Muscle of back (tissue), 11 donors: ENCODE data around the gene KSR2. TPM values are rescaled to one million over a fixed set of nuclear protein-coding genes. Genes with fewer than 3 reads are reported as not detected.

Experiments used
- DNase-seq, 3 donors: peaks; one replicate each; pipeline versions ENCODE4 v3.0.0 to v3.0.0-alpha.2; 2013
- polyA plus RNA-seq, 10 donors: library from polyadenylated mRNA; unstranded; fragments of 120-200 nt; gene quantifications; one replicate each; pipeline ENCODE4 v1.2.1, GENCODE V29; 2013; ENCODE audit not compliant: insufficient read length in 10 of 10

Gene KSR2
- polyA plus RNA-seq, 10 donors: 0.01 to 0.04 (median 0.01) TPM; not detected in 5

DNA sequence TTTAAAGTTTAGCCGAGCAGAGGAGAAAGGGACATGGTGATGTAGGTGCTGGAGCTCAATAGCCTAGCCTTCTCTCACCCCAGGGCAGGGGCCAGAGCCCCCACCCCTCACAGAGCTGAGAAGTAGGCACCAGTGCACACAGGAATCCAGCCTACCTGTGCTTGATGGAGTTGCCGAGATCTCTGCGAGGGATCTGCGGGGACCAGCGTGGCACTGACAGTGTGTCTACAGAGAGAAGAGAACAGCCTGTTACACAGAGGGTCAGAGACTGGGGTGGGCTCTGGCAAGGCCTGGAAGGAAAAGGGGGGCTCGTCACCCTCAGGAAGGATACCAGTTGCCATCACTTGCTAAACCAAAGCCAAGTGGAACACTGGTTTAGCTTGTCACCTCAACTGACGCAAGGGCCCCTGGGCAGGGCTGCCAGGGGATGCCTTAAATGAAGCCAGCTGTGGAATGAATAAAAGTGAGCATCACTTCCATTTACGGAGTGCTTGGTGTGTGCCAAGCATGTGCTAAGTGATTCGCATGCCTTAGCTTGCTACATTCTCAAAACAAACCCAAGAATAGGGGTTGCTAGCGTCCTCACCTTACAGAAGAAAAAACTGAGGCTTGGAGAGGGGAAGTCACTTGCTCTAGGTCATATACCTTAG lies 386.5 kb downstream of the KSR2 start:
- DNase-seq: peak in 1 of 3 donors; percentile 19

DNA sequence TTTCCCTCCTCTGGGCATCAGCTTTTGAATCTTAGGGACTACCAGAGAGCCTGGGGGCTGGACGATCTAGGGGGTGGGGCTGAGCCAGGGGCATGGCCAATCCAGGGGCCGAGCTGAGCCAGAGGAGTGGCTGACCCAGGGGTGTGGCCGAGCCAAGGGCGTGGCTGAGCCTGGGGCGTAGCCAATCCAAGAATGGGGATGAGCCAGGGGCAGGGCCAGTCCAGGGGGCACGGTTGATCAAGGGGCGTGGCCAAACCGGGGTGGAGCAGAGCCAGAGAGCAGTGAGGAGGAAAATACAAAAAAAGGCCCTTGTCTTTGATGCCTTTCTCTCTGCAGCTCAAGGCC lies 388.1 kb downstream of the KSR2 start:
- peak in 1 of 3 donors; percentile 16 for DNase-seq

- peak in 2 of 3 donors; percentile 39 to 63 for DNase-seq
Measured at GRCh38 chr12:117580015-117580717, 388.6 kb downstream of the KSR2 start.

DNA sequence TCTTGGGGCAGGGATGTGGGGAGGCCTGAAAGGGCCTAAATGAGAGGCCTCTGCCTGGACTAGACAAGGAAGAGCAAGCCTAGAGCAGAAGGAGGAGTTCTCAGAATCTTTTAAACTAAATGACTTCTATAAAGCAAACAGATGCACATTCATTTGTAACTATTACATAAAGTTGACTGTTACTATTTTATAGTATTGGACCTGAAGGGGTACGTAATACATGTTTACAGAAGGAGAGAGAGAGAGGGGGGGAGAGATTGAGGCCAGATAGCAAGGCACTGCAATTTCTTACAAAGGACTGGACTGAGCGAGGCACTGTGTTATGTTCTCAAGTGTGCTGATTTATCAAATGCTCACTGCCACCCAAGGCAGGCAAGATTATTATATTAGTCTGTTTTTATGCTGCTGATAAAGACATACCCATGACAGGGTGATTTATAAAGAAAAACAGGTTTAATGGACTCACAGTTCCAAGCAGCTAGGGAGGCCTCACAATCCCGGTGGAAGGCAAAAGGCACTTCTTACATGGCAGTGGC lies 391.6 kb downstream of the KSR2 start:
- no peak for DNase-seq

GRCh38 chr12:117576053-117576452 lies 392.7 kb downstream of the KSR2 start:
- DNase-seq: no peak

- DNase-seq: no peak
Measured at GRCh38 chr12:117574655-117575054, 394.1 kb downstream of the KSR2 start.

- no peak for DNase-seq
Measured at GRCh38 chr12:117572755-117573154, 396.0 kb downstream of the KSR2 start.

DNA sequence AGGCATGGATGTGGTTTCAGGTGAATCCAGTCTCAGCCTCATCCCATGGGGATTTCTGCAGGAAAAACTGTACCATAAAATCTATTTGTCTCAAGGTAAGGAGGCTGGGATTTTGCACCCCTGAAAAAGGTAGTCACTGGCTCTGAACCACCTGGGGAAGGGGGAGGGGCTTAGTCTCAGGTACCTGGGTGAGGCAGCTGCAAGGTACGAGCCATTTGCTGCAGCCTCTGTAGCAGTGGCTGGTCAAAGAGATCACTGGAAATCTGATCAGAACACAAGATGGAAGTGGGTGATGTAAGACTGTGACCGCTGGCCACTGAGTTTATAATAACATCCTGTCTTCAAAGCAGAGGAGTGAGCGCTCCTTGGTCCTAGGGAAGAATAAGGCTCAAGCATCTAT lies 397.5 kb downstream of the KSR2 start:
- no peak for DNase-seq

DNA sequence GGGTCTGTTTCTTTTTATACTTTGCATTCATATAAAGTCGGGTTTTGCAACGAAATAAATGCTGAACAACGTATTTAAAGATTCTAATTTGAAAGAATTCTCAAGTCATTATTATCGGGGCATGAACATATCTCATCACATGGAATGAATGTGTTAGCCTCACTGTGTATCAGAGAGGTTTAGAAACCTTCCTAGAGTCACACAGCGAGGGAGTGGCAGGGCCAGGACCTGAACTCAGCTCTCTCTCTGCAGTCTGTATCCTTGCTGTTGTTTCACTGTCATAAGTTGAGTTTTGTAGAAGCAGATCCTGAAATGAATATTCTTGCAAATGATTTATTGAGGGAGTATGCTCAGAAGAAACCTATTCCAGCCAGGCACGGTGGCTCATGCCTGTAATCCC lies 398.2 kb downstream of the KSR2 start:
- DNase-seq: no peak

DNA sequence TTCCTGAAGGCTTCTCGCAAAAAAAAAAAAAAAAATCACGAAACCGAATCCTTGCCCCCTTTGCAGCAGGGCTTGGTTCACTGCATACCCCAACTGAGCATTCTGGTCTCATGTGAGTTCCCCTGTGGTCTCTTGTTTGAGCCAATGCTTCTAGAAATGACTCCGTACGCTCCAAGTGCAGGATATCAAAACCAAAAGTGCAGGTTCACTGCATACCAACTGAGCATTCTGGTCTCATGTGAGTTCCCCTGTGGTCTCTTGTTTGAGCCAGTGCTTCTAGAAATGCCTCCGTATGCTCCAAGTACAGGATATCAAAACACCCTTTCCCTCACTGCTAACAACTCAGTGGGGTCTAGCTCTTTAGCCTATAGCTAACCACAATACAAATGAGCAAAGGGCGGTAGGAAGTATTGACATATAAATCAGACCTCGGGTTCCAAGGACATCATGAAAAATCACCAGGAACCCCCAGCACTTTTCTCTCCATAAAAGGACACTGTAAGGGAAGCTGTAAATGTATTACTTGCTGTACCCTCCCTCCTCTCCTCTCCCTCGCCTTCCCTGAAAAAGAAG lies 401.1 kb downstream of the KSR2 start:
- no peak for DNase-seq

GRCh38 chr12:117564881-117565280 lies 403.9 kb downstream of the KSR2 start:
- no peak for DNase-seq

GRCh38 chr12:117563706-117564105 lies 405.1 kb downstream of the KSR2 start:
- DNase-seq: no peak

DNA sequence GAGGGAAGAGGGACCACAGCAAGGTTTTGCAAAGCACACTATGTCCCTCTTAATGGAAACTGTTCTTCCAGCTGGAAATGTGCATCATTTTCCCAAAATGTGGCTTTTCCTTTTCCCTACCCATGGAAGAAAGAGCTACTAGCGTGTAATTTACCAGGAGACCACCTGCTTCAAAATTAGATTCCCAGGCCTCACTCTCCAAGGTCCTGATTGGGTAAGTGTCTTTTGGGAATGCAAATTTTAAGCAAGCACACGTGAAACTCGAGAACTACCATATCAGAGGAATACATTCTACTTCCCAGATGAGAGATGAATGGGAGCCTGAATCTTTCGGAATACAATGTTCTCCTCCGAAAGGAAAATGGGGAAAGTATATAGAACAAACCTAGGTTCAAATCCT lies 405.8 kb downstream of the KSR2 start:
- DNase-seq: no peak

GRCh38 chr12:117561990-117562389 lies 406.8 kb downstream of the KSR2 start:
- DNase-seq: no peak

DNA sequence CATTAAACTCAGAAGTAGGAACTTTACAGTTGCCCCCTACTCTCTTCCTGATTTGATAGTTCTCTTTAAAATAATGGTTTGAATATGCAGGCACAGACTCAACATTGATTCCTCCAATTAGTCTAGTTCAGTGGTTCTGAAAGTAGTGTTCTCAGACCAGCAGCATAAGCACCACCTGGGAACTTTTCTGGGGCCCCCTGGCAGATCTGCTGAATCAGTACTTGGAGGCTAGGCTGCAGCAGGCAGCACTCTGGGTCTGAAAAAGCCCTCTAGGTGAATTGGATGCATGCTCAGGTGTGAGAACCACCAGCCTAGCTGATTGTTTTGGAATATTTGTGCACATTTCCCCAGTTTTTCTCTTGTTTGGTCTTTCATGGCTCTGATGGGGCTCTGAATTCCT lies 408.8 kb downstream of the KSR2 start:
- no peak for DNase-seq

DNA sequence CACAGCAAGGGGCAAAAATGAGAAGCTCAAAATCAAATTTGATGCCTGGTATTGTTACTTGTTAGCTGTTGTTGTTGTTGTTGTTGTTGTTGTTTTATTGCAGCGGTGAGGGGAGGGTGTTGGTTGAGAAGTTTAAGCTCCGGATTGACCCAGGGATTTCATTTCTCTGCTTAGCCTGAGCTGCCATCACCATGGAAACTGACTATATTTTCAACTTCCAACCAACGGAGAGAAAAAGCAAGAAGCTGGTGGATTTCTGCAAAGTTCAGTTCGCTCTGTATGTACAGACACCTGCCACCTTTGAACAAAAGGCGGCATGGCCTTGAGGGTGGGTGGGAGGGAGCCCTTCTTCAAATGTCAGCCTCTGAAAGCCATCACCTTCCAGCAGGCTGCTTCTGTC lies 412.9 kb downstream of the KSR2 start:
- DNase-seq: no peak

GRCh38 chr12:117552971-117553370 lies 415.8 kb downstream of the KSR2 start:
- DNase-seq: no peak

GRCh38 chr12:117551665-117552064 lies 417.1 kb downstream of the KSR2 start:
- DNase-seq: no peak

- DNase-seq: no peak
Measured at GRCh38 chr12:117547209-117547608, 421.6 kb downstream of the KSR2 start.

- DNase-seq: no peak
Measured at GRCh38 chr12:117545216-117545615, 423.6 kb downstream of the KSR2 start.

- DNase-seq: no peak
Measured at GRCh38 chr12:117540011-117540410, 428.8 kb downstream of the KSR2 start.

GRCh38 chr12:117538926-117539325 lies 429.9 kb downstream of the KSR2 start:
- no peak for DNase-seq

- no peak for DNase-seq
Measured at GRCh38 chr12:117538032-117538690, 430.6 kb downstream of the KSR2 start.
